Calu3 (cell line): ENCODE results near the gene SYCP2L. TPM values are rescaled to one million over a fixed set of nuclear protein-coding genes. Genes with fewer than 3 reads are reported as not detected.

Experiments used
- BruUV-seq: library from RNA; stranded (reverse); fragments of 400-500 nt; replicated peaks from 2 replicates; lab custom pipeline; 2021; lab: Mats Ljungman, UMichigan
- CTCF ChIA-PET: fragments of 300-600 bp; sonication (Branson Sonifier 250); formaldehyde crosslinking; loops from one replicate; lab custom pipeline; 2022; ENCODE audit warnings: antibody characterized with exemption; lab: Charles Lee
- DNase-seq: peaks from one replicate; pipeline ENCODE4 v3.0.0; 2022
- H3K27ac Mint-ChIP-seq: one replicate; pipeline ENCODE4 v1.8.0; 2022; ENCODE audit warnings: mixed read lengths; ENCODE audit not compliant: unreplicated experiment
- H3K27me3 Mint-ChIP-seq: one replicate; pipeline ENCODE4 v1.8.0; 2022; ENCODE audit warnings: mixed read lengths; ENCODE audit not compliant: unreplicated experiment
- H3K36me3 Mint-ChIP-seq: one replicate; pipeline ENCODE4 v1.8.0; 2022; ENCODE audit warnings: mild to moderate bottlenecking, moderate library complexity, mixed read lengths; ENCODE audit not compliant: insufficient read depth, unreplicated experiment
- H3K4me1 Mint-ChIP-seq: one replicate; pipeline ENCODE4 v1.8.0; 2022; ENCODE audit warnings: mild to moderate bottlenecking, low read depth, mixed read lengths; ENCODE audit not compliant: unreplicated experiment
- H3K4me3 Mint-ChIP-seq: one replicate; pipeline ENCODE4 v1.8.0; 2022; ENCODE audit warnings: mild to moderate bottlenecking, low read depth, moderate library complexity, mixed read lengths; ENCODE audit not compliant: unreplicated experiment
- H3K9me3 Mint-ChIP-seq: one replicate; pipeline ENCODE4 v1.8.0; 2022; ENCODE audit warnings: low read depth, mixed read lengths; ENCODE audit not compliant: unreplicated experiment
- CTCF ChIP-seq: fragments of 200-600 bp; IDR thresholded peaks from one replicate; pipeline ENCODE4 v1.8.0; 2022; ENCODE audit warnings: antibody characterized with exemption; ENCODE audit not compliant: unreplicated experiment
- intact Hi-C: fragments of 100-400 bp; cut with micrococcal nuclease; formaldehyde crosslinking; loops from one replicate; pipeline ENCODE4 v1.10.0; 2022; ENCODE audit not compliant: unreplicated experiment
- total RNA-seq: library from RNA; stranded (reverse); gene quantifications from 2 replicates; pipeline ENCODE4 v1.2.3, GENCODE V29; 2022

The SYCP2L gene
- total RNA-seq, 1 experiment from 2014 or later = not detected

GRCh38 chr6:10963113-10963512, 76.3 kb downstream of the SYCP2L start:
- CTCF ChIA-PET = no interaction called here
- no TSS peak for BruUV-seq
- Mint-ChIP-seq H3K4me1 (no peaks in the 10 kb centered on the region), H3K9me3 (peaks cover 6% of the 10 kb centered on the region), H3K27me3 (peaks cover 4% of the 10 kb centered on the region), H3K27ac (no peak overlapping the region), H3K36me3 (no peaks in the 10 kb centered on the region), H3K4me3 (no peak overlapping the region)
- intact Hi-C loops = no loop called here
- no peak for TF ChIP-seq CTCF
- DNase-seq = no peak

- no peaks in the 10 kb centered on the region for H3K36me3 Mint-ChIP-seq
- BruUV-seq = no TSS peak
- no peak overlapping the region for H3K4me3 Mint-ChIP-seq
- H3K4me1 Mint-ChIP-seq = no peaks in the 10 kb centered on the region
- H3K27ac Mint-ChIP-seq = no peak overlapping the region
- TF ChIP-seq CTCF = no peak
- H3K9me3 Mint-ChIP-seq = peaks cover 9% of the 10 kb centered on the region
- CTCF ChIA-PET = no interaction called here
- H3K27me3 Mint-ChIP-seq = peaks cover 10% of the 10 kb centered on the region
- intact Hi-C loops = no loop called here
- no peak for DNase-seq
These were observed 77.8 kb downstream of the SYCP2L start for GRCh38 chr6:10964684-10965083.

GRCh38 chr6:10968776-10969175, 81.9 kb downstream of the SYCP2L start:
- intact Hi-C loops = no loop called here
- no peak overlapping the region for H3K4me3 Mint-ChIP-seq
- CTCF ChIA-PET = interaction anchor here (0.6 kb wide), 1 partner anchor 71 kb away, joined by 3 read pairs; no protein-coding TSS in a partner anchor

GRCh38 chr6:10970731-10971130, 83.9 kb downstream of the SYCP2L start:
- Mint-ChIP-seq H3K4me1 (no peaks in the 10 kb centered on the region), H3K9me3 (peaks cover 9% of the 10 kb centered on the region), H3K4me3 (no peak overlapping the region), H3K36me3 (no peaks in the 10 kb centered on the region), H3K27ac (no peak overlapping the region), H3K27me3 (peaks cover 10% of the 10 kb centered on the region)
- no peak for TF ChIP-seq CTCF
- BruUV-seq = no TSS peak
- CTCF ChIA-PET = no interaction called here
- intact Hi-C loops = no loop called here
- no peak for DNase-seq

More at GRCh38 chr6:10968776-10969175, 81.9 kb downstream of the SYCP2L start:
- Mint-ChIP-seq H3K27ac (no peak overlapping the region), H3K27me3 (peaks cover 10% of the 10 kb centered on the region), H3K9me3 (peaks cover 9% of the 10 kb centered on the region), H3K4me1 (no peaks in the 10 kb centered on the region), H3K36me3 (no peaks in the 10 kb centered on the region)
- DNase-seq = no peak
- BruUV-seq = no TSS peak
- no peak for TF ChIP-seq CTCF
